Stimulated activated CD8-positive, alpha-beta memory T cell treated with anti-CD3 and anti-CD28 coated beads, Interleukin-4, amount 100 ng/mL, for 1 hour (primary cell): ENCODE results near the gene GAP43.

Experiments used
- DNase-seq, 2 donors: peaks; one replicate each; pipeline ENCODE4 v3.0.0-alpha.2; 2020; ENCODE audit warnings: low read depth in 2 of 2, low spot score in 1 of 2

Gene GAP43

GRCh38 chr3:115623044-115623868 lies at the start of gene GAP43:
Gene GAP43, plus strand, starts transcription at chr3:115623510. Its CDS starts 180 bp downstream, at chr3:115623690.
- no peak for DNase-seq

GRCh38 chr3:115576325-115576875 lies 46.9 kb upstream of the GAP43 start:
- no peak for DNase-seq

- no peak for DNase-seq
Measured at GRCh38 chr3:115577000-115577399, 46.3 kb upstream of the GAP43 start.

- DNase-seq: no peak
Measured at GRCh38 chr3:115578331-115578730, 45.0 kb upstream of the GAP43 start.

GRCh38 chr3:115580566-115580965 lies 42.7 kb upstream of the GAP43 start:
- no peak for DNase-seq

GRCh38 chr3:115581362-115582135 lies 41.8 kb upstream of the GAP43 start:
- DNase-seq: no peak

- DNase-seq: no peak
Measured at GRCh38 chr3:115588201-115589115, 34.9 kb upstream of the GAP43 start.

- no peak for DNase-seq
Measured at GRCh38 chr3:115590873-115591272, 32.4 kb upstream of the GAP43 start.

GRCh38 chr3:115595611-115596275 lies 27.6 kb upstream of the GAP43 start:
- DNase-seq: no peak

GRCh38 chr3:115598216-115598615 lies 25.1 kb upstream of the GAP43 start:
- DNase-seq: no peak

- no peak for DNase-seq
Measured at GRCh38 chr3:115602194-115602593, 21.1 kb upstream of the GAP43 start.

- no peak for DNase-seq
Measured at GRCh38 chr3:115611630-115612029, 11.7 kb upstream of the GAP43 start.

GRCh38 chr3:115615001-115615814 lies 8.1 kb upstream of the GAP43 start:
- no peak for DNase-seq

GRCh38 chr3:115616461-115616860 lies 6.8 kb upstream of the GAP43 start:
- no peak for DNase-seq

GRCh38 chr3:115617591-115617990 lies 5.7 kb upstream of the GAP43 start:
- DNase-seq: no peak

- no peak for DNase-seq
Measured at GRCh38 chr3:115624029-115624741, 875 bp downstream of the GAP43 start.

GRCh38 chr3:115624901-115625300 lies 1.6 kb downstream of the GAP43 start:
- DNase-seq: no peak

GRCh38 chr3:115626006-115626409 lies 2.7 kb downstream of the GAP43 start:
- no peak for DNase-seq

GRCh38 chr3:115626721-115627120 lies 3.4 kb downstream of the GAP43 start:
- DNase-seq: no peak
